Body of pancreas (tissue), 4 donors: ENCODE data around the gene H6PD. TPM values are rescaled to one million over a fixed set of nuclear protein-coding genes. Genes with fewer than 3 reads are reported as not detected.

Experiments used
- ATAC-seq: fragments of 150-250 bp; one replicate; pipeline ENCODE4 v1.9.1; 2016
- DNase-seq, 4 donors: peaks; one replicate each; pipeline ENCODE4 v3.0.0-alpha.2; 2019
- H3K27ac ChIP-seq, 4 donors: fragments of 200-600 bp; sonication (generic); 1 replicate in 3 of 4; 2 replicates in 1 of 4; pipeline versions ENCODE4 v1.5.1 to v1.6.1; 2016 to 2019; ENCODE audit warnings: mild to moderate bottlenecking in 1 of 4, mixed read lengths in 1 of 4, moderate library complexity in 1 of 4
- H3K27me3 ChIP-seq, 2 donors: fragments of 200-600 bp; sonication (generic); one replicate each; pipeline ENCODE4 v1.6.0; 2016; ENCODE audit warnings: mild to moderate bottlenecking in 1 of 2
- H3K36me3 ChIP-seq, 2 donors: fragments of 200-600 bp; sonication (generic); replicated peaks in 1 of 2; 2 replicates each; pipeline ENCODE4 v1.5.1; 2016; ENCODE audit warnings: low read depth in 2 of 2; ENCODE audit not compliant: insufficient read depth in 1 of 2
- H3K4me1 ChIP-seq: fragments of 200-600 bp; sonication (generic); one replicate; pipeline ENCODE4 v1.6.0; 2016
- H3K4me3 ChIP-seq, 2 donors: fragments of 200-600 bp; sonication (generic); 1 replicate in 1 of 2; 2 replicates in 1 of 2; pipeline ENCODE4 v1.5.1; 2016 to 2019
- H3K9me3 ChIP-seq, 3 donors: fragments of 200-600 bp; sonication (generic); 1 replicate in 2 of 3; 2 replicates in 1 of 3; pipeline ENCODE4 v1.5.1; 2016
- CTCF ChIP-seq, 7 experiments: fragments of 450-650 bp in 4 of 7; fragments of 200-600 bp in 3 of 7; sonication (generic) in 3 of 7; IDR thresholded peaks; one replicate each; pipeline ENCODE4 v1.5.1; 2016 to 2019; ENCODE audit warnings: antibody characterized with exemption in 7 of 7
- POLR2A ChIP-seq, 3 donors: fragments of 450-650 bp; IDR thresholded peaks; one replicate each; pipeline ENCODE4 v1.6.1; 2016; ENCODE audit warnings: antibody characterized with exemption in 3 of 3, mild to moderate bottlenecking in 2 of 3
- WGBS, 2 donors: methylation state at CpG; one replicate each; pipeline ENCODE4 v1.1.5; 2017; 5-methylcytosine and 5-hydroxymethylcytosine counted together
- intact Hi-C: fragments of 100-400 bp; cut with DNase I; formaldehyde crosslinking; loops from one replicate; pipeline ENCODE4 v1.15.1; 2023
- total RNA-seq, 2 donors: library from RNA; depleted of rRNA; stranded (reverse); fragments of >200 nt; gene quantifications; one replicate each; pipeline ENCODE4 v1.1.0, GENCODE V29; 2016

The H6PD gene
- total RNA-seq, 2 donors from 2014 or later, result 24.1 to 35.6 TPM

GRCh38 chr1:9309991-9310390 lies 75.4 kb downstream of the H6PD start:
- ATAC-seq (no peak), DNase-seq (no peak)
- 83 to 94% methylated on average over 2 to 7 of the region's 7 CpGs for WGBS, 2 donors
- peaks cover 23% of the 10 kb centered on the region for H3K4me1 ChIP-seq
- no peaks in the 10 kb centered on the region for H3K9me3 ChIP-seq
- intact Hi-C loops, result no loop called here
- H3K36me3 ChIP-seq, result no peaks in the 10 kb centered on the region
- TF ChIP-seq POLR2A (IDR thresholded peaks at IDR 0.05), result no peak
- no peak for TF ChIP-seq CTCF (IDR thresholded peaks at IDR 0.05)
- no peaks in the 10 kb centered on the region for H3K27me3 ChIP-seq
- no peak overlapping the region for H3K27ac ChIP-seq
- no peak overlapping the region for H3K4me3 ChIP-seq

GRCh38 chr1:9311029-9311428 lies 76.5 kb downstream of the H6PD start:
- Histone ChIP-seq H3K36me3 (no peaks in the 10 kb centered on the region), H3K4me3 (no peak overlapping the region), H3K27me3 (no peaks in the 10 kb centered on the region), H3K27ac (no peak overlapping the region), H3K4me1 (peaks cover 13% of the 10 kb centered on the region), H3K9me3 (no peaks in the 10 kb centered on the region)
- ATAC-seq, result no peak
- no peak for TF ChIP-seq CTCF (IDR thresholded peaks at IDR 0.05)
- no peak for TF ChIP-seq POLR2A (IDR thresholded peaks at IDR 0.05)
- WGBS, 2 donors, result 93 to 95% methylated on average over 10 of the region's 10 CpGs
- DNase-seq, result no peak
- intact Hi-C loops, result no loop called here

GRCh38 chr1:9311479-9311878 lies 76.9 kb downstream of the H6PD start:
- Histone ChIP-seq H3K36me3 (no peaks in the 10 kb centered on the region), H3K27me3 (no peaks in the 10 kb centered on the region), H3K27ac (no peak overlapping the region), H3K9me3 (no peaks in the 10 kb centered on the region), H3K4me3 (no peak overlapping the region), H3K4me1 (peaks cover 9% of the 10 kb centered on the region)
- ATAC-seq (no peak), DNase-seq (no peak)
- TF ChIP-seq CTCF (IDR thresholded peaks at IDR 0.05), result no peak
- intact Hi-C loops, result no loop called here
- 72 to 77% methylated on average over 9 of the region's 9 CpGs for WGBS, 2 donors

- no peak overlapping the region for H3K4me3 ChIP-seq
- H3K27ac ChIP-seq, result no peak overlapping the region
Observed at GRCh38 chr1:9312168-9312720, 77.7 kb downstream of the H6PD start.

More at GRCh38 chr1:9312168-9312720, 77.7 kb downstream of the H6PD start:
- TF ChIP-seq CTCF (IDR thresholded peaks at IDR 0.05) (no peak), POLR2A (IDR thresholded peaks at IDR 0.05) (no peak)
- Histone ChIP-seq H3K9me3 (no peaks in the 10 kb centered on the region), H3K27me3 (no peaks in the 10 kb centered on the region), H3K36me3 (no peaks in the 10 kb centered on the region), H3K4me1 (peaks cover 8% of the 10 kb centered on the region)
- DNase-seq, result no peak
- no peak for ATAC-seq
- 88 to 89% methylated on average over 16 to 18 of the region's 18 CpGs for WGBS, 2 donors
- intact Hi-C loops, result no loop called here
